Stimulated activated CD8-positive, alpha-beta memory T cell treated with anti-CD3 and anti-CD28 coated beads, Interleukin-2, amount 100 ng/mL, for 48 hours (primary cell): ENCODE data around the gene TRIM8.

Experiments used
- DNase-seq, 2 donors: peaks; one replicate each; pipeline ENCODE4 v3.0.0-alpha.2; 2020; ENCODE audit warnings: low read depth in 2 of 2

Gene TRIM8

GRCh38 chr10:102701272-102701671, 57.0 kb downstream of the TRIM8 start:
- no peak for DNase-seq

GRCh38 chr10:102701796-102702195, 57.5 kb downstream of the TRIM8 start:
- DNase-seq = no peak

- no peak for DNase-seq
These were observed 58.5 kb downstream of the TRIM8 start for GRCh38 chr10:102702742-102703141.

- no peak for DNase-seq
These were observed 60.6 kb downstream of the TRIM8 start for GRCh38 chr10:102704915-102705314.

GRCh38 chr10:102705531-102705930, 61.3 kb downstream of the TRIM8 start:
- no peak for DNase-seq
